GM18517 (cell line): ENCODE data around the gene RABGAP1L.
"Not testable (repeated sequence)": the region's sequence is repeated elsewhere in the genome, so short reads cannot be mapped to it uniquely, and the experiment has no call there.

Experiments
- ATAC-seq: cut with Tn5 transposase; IDR thresholded peaks from one replicate; pipeline ENCODE4 v1.9.1; 2021; ENCODE audit warnings: mild to moderate bottlenecking, moderate library complexity; ENCODE audit not compliant: unreplicated experiment

RABGAP1L gene

GRCh38 chr1:174159252-174160108, at the start of gene RABGAP1L:
Gene RABGAP1L (plus strand): TSS chr1:174159520.
- peak; percentile 42 for ATAC-seq

- ATAC-seq, result no peak
Observed at GRCh38 chr1:174110053-174110452, 49.3 kb upstream of the RABGAP1L start.

- no peak for ATAC-seq
Observed at GRCh38 chr1:174112489-174113162, 46.7 kb upstream of the RABGAP1L start.

- no peak for ATAC-seq
Observed at GRCh38 chr1:174114106-174114505, 45.2 kb upstream of the RABGAP1L start.

GRCh38 chr1:174114788-174115448, 44.4 kb upstream of the RABGAP1L start:
- peak; percentile 93 for ATAC-seq

DNA sequence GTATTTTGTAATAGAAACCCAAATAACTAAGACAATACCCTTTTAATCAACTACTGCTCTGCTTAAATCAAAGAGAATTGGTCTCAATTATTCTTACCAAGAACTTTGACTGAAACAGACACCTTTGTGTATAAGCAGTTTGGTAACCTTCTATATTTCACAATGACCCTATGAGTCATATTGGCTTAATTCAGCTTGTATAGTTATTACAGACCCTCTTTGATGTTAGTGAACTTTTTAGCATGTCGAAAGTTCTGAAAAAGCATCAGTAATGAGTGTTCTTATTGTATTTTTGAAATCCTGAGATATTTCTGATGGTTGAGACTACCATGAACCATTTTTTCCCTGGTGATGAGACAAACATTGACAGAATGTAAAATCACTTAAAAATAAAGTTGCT, 43.3 kb upstream of the RABGAP1L start:
- no peak for ATAC-seq

GRCh38 chr1:174118751-174119150, 40.6 kb upstream of the RABGAP1L start:
- ATAC-seq, result no peak

DNA sequence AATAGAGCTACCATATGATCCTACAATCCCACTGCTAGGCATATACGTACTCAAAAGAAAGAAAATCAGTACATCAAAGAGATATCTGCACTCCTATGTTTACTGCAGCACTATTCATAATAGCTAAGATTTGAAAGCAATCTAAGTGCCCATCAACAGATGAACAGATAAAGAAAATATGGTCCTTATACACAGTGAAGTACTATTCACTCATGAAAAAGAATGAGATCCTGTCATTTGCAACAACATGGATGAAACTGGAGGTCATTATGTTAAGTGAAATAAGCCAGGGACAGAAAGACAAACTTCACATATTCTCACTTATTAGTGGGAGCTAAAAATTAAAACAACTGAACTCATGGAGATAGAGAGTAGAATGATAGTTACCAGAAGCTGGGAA, 37.0 kb upstream of the RABGAP1L start:
- ATAC-seq, result not testable (repeated sequence)

GRCh38 chr1:174123843-174124242, 35.5 kb upstream of the RABGAP1L start:
- ATAC-seq, result no peak

DNA sequence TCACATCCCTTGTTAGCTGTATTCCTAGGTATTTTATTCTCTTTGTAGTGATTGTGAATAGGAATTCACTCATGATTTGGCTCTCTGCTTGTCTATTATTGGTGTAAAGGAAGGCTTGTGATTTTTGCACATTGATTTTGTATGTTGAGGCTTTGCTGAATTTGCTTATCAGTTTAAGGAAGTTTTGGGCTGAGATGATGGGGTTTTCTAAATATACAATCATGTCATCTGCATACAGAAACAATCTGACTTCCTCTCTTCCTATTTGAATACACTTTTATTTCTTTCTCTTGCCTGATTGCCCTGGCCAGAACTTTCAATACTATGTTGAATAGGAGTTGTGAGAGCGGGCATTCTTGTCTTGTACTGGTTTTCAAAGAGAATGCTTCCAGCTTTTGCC, 32.1 kb upstream of the RABGAP1L start:
- not testable (repeated sequence) for ATAC-seq

DNA sequence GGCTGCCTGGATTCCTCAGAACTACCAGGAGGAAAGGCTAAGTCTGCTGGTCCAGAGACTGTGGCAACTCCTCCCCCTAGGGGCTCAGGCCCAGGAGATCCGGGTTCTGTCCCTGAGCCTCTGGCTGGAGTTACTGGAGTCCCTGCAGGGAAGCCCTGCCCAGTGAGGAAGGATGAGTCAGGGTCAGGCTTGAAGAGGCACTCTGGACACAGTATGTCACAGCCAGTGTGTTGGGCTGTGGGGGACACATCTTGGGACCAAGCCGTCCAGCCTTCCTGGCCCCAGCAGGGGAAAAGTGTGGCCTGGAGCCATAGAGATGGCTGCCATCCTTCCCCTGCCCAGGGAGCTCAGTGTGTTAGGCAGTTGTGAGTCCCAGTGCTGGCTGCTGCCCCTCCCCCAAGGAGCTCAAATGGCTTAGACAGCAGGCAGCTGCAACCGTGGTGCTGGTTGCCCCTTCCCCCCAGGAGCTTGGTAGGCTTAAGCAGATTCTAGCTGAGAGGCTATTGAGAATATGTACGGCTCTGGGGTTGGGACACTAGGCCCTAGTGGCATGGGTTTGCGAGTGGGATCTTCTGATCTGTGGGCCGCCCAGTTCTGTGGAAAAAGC, 28.2 kb upstream of the RABGAP1L start:
- ATAC-seq, result no peak

GRCh38 chr1:174134003-174134659, 25.2 kb upstream of the RABGAP1L start:
- no peak for ATAC-seq

DNA sequence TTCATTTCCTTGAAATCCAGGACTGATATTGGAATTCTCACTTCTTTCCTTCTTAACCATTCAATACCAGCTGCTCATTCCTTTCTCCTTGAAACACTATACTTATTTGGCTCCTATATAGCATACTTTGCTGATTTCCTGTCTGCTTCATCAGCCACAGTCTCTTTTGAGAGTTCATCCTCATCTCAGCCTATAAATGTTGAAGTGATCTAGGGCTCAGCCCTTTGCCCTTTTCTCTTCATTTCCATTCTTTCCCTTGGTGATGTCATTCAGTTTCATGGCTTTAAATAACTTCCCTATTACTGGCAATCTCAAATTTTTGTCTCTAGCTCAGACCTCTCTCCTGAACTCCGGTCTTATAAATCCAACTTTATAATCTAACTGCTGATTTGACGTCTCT, 24.1 kb upstream of the RABGAP1L start:
- ATAC-seq, result no peak

- no peak for ATAC-seq
Observed at GRCh38 chr1:174136714-174137113, 22.6 kb upstream of the RABGAP1L start.

DNA sequence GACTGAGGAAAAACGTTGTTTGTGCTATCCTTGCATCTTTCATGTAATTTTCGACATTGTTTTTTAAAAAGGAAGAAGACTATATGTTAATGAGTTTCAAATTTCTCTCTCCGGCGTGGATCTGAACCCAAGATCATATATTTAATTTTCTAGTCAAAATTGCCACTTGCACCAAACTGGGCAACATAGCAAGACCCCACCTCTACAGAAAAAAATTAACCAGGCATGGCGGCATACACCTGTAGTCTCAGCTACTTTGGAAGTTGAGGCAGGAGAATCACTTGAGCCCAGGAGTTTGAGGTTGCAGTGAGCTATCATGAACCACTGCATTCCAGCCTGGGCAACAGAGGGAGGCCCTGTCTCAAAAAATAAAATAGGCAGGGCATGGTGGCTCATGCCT, 16.5 kb upstream of the RABGAP1L start:
- no peak for ATAC-seq

GRCh38 chr1:174143727-174144396, 15.5 kb upstream of the RABGAP1L start:
- ATAC-seq, result not testable (repeated sequence)

GRCh38 chr1:174144397-174144783, 14.9 kb upstream of the RABGAP1L start:
- not testable (repeated sequence) for ATAC-seq

- no peak for ATAC-seq
Observed at GRCh38 chr1:174149216-174149615, 10.1 kb upstream of the RABGAP1L start.

DNA sequence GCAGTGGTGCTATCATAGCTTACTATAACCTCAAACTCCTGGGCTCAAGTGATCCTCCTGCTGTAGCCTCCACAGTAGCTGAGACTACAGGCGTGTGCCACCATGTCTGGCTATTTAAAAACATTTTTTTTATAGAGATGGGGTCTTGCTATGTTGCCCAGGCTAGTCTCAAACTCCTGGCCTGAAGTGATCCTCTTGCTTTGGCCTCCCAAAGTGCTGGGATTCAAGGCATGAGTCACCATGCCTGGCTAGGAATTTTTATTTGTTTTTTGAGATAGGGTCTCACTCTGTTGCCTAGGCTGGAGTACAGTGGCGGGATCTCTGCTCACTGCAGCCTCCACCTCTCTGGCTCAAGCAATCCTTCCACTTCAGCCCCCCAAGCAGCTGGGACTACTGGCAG, 8.8 kb upstream of the RABGAP1L start:
- ATAC-seq, result no peak

DNA sequence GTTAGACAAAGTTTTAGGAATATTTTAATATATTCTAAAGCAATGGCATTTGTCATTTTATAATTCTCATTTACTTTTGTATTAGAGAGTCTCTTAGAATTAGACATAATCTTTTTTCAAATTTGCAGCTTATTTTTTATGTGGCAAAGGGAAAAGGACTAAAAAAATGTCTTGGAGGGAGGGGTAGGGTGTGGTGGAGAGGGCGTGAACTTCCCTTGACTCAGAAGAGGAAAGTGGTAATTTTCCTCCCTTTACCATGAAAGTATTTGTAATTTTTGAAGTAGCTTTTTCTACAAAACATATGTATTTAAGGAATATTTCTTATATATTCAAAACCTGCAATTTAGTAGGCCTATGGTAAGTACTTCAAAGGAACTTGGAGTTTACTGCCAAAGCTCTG, 6.9 kb upstream of the RABGAP1L start:
- ATAC-seq, result no peak
